GM18909 (cell line): ENCODE measurements around the gene LSS.
"Not testable (repeated sequence)": the region's sequence is repeated elsewhere in the genome, so short reads cannot be mapped to it uniquely, and the experiment has no call there.

ENCODE experiments used
- ATAC-seq: cut with Tn5 transposase; IDR thresholded peaks from one replicate; pipeline ENCODE4 v1.9.1; 2021; ENCODE audit warnings: mild to moderate bottlenecking; ENCODE audit not compliant: unreplicated experiment, poor library complexity

Gene LSS

GRCh38 chr21:46189959-46190490, 38.5 kb downstream of the LSS start:
- no peak for ATAC-seq

GRCh38 chr21:46189213-46189958, 39.2 kb downstream of the LSS start:
- ATAC-seq, result no peak

- ATAC-seq, result no peak
These were observed 40.1 kb downstream of the LSS start for GRCh38 chr21:46188226-46189212.

GRCh38 chr21:46187814-46188213, 40.8 kb downstream of the LSS start:
- no peak for ATAC-seq

- ATAC-seq, result no peak
These were observed 41.3 kb downstream of the LSS start for GRCh38 chr21:46187261-46187660.

GRCh38 chr21:46185716-46186115, 42.9 kb downstream of the LSS start:
- no peak for ATAC-seq

GRCh38 chr21:46184625-46185555, 43.7 kb downstream of the LSS start:
- ATAC-seq, result no peak

GRCh38 chr21:46183910-46184624, 44.5 kb downstream of the LSS start, which contains the start of gene SPATC1L:
Gene SPATC1L (minus strand): TSS chr21:46184459. CDS start chr21:46182816, 1,643 bp downstream.
- no peak for ATAC-seq

GRCh38 chr21:46183337-46183909, 45.2 kb downstream of the LSS start:
- ATAC-seq, result not testable (repeated sequence)

- no peak for ATAC-seq
These were observed 45.8 kb downstream of the LSS start for GRCh38 chr21:46182548-46183336.

GRCh38 chr21:46181953-46182547, 46.5 kb downstream of the LSS start:
- no peak for ATAC-seq

GRCh38 chr21:46181436-46181835, 47.1 kb downstream of the LSS start:
- no peak for ATAC-seq

GRCh38 chr21:46180778-46181391, 47.7 kb downstream of the LSS start:
- no peak for ATAC-seq

GRCh38 chr21:46180079-46180722, 48.4 kb downstream of the LSS start:
- ATAC-seq, result no peak

GRCh38 chr21:46179708-46180078, 48.9 kb downstream of the LSS start:
- no peak for ATAC-seq

- no peak for ATAC-seq
These were observed 49.6 kb downstream of the LSS start for GRCh38 chr21:46178961-46179360.
